ENCODE measurements around the gene ADCY5.

GRCh38 chr3:123323781-123324180 lies 125.1 kb downstream of the ADCY5 start:
- TF ChIP-seq, protein P1, sequence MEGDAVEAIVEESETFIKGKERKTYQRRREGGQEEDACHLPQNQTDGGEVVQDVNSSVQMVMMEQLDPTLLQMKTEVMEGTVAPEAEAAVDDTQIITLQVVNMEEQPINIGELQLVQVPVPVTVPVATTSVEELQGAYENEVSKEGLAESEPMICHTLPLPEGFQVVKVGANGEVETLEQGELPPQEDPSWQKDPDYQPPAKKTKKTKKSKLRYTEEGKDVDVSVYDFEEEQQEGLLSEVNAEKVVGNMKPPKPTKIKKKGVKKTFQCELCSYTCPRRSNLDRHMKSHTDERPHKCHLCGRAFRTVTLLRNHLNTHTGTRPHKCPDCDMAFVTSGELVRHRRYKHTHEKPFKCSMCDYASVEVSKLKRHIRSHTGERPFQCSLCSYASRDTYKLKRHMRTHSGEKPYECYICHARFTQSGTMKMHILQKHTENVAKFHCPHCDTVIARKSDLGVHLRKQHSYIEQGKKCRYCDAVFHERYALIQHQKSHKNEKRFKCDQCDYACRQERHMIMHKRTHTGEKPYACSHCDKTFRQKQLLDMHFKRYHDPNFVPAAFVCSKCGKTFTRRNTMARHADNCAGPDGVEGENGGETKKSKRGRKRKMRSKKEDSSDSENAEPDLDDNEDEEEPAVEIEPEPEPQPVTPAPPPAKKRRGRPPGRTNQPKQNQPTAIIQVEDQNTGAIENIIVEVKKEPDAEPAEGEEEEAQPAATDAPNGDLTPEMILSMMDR (conservative IDR thresholded peaks at IDR 0.05) = no peak
- TF ChIP-seq EZH2 (IDR thresholded peaks at IDR 0.05; ENCODE audit: low read depth) = no peak
